Caco-2 (cell line): ENCODE results near the gene NANP. TPM values are rescaled to one million over a fixed set of nuclear protein-coding genes. Genes with fewer than 3 reads are reported as not detected.
"Not testable (repeated sequence)": the region's sequence is repeated elsewhere in the genome, so short reads cannot be mapped to it uniquely, and the experiment has no call there.

Experiments
- BruUV-seq: library from RNA; stranded (reverse); fragments of 400-500 nt; replicated peaks from 2 replicates; lab custom pipeline; 2021; lab: Mats Ljungman, UMichigan
- CTCF ChIA-PET: fragments of 300-600 bp; sonication (Branson Sonifier 250); formaldehyde crosslinking; loops from one replicate; lab custom pipeline; 2022; ENCODE audit warnings: antibody characterized with exemption; lab: Charles Lee
- POLR2A ChIA-PET: fragments of 300-600 bp; sonication (Branson Sonifier 250); formaldehyde crosslinking; loops from one replicate; lab custom pipeline; 2022; ENCODE audit warnings: antibody characterized with exemption; lab: Charles Lee
- DNase-seq, 2 experiments: peaks; one replicate each; pipeline versions ENCODE4 v3.0.0 to v3.0.0-alpha.2; 2020 to 2022
- H3K27me3 ChIP-seq: replicated peaks from 2 replicates; pipeline ENCODE4 v1.6.0; 2011; ENCODE audit warnings: low read length; ENCODE audit not compliant: control insufficient read depth, insufficient read depth
- H3K36me3 ChIP-seq: 2 replicates; pipeline ENCODE4 v1.5.1; 2011; ENCODE audit warnings: low read length; ENCODE audit not compliant: control insufficient read depth, insufficient read depth
- H3K4me1 ChIP-seq: fragments of 250-450 bp; sonication (Bioruptor Pico); 2 replicates; pipeline ENCODE4 v1.5.1; 2020; ENCODE audit warnings: mild to moderate bottlenecking
- H3K4me3 ChIP-seq: 2 replicates; pipeline ENCODE4 v1.5.1; 2011; ENCODE audit warnings: low read depth, mild to moderate bottlenecking, control low read depth, low read length
- H3K9me3 ChIP-seq: fragments of 250-450 bp; sonication (Bioruptor Pico); 2 replicates; pipeline ENCODE4 v1.5.1; 2020; ENCODE audit warnings: mild to moderate bottlenecking, moderate library complexity
- H3K27ac Mint-ChIP-seq: one replicate; pipeline ENCODE4 v1.8.0; 2022; ENCODE audit warnings: mixed read lengths; ENCODE audit not compliant: unreplicated experiment
- H3K27me3 Mint-ChIP-seq: one replicate; pipeline ENCODE4 v1.8.0; 2022; ENCODE audit warnings: mixed read lengths; ENCODE audit not compliant: insufficient read depth, unreplicated experiment
- H3K36me3 Mint-ChIP-seq: one replicate; pipeline ENCODE4 v1.8.0; 2022; ENCODE audit warnings: mild to moderate bottlenecking, mixed read lengths; ENCODE audit not compliant: insufficient read depth, unreplicated experiment
- H3K4me1 Mint-ChIP-seq: one replicate; pipeline ENCODE4 v1.8.0; 2022; ENCODE audit warnings: low read depth, mixed read lengths; ENCODE audit not compliant: unreplicated experiment
- H3K4me3 Mint-ChIP-seq: one replicate; pipeline ENCODE4 v1.8.0; 2022; ENCODE audit warnings: mild to moderate bottlenecking, moderate library complexity, mixed read lengths; ENCODE audit not compliant: unreplicated experiment
- H3K9me3 Mint-ChIP-seq: one replicate; pipeline ENCODE4 v1.8.0; 2022; ENCODE audit warnings: mixed read lengths; ENCODE audit not compliant: unreplicated experiment
- CTCF ChIP-seq, 2 experiments: fragments of 200-600 bp in 1 of 2; IDR thresholded peaks; 1 replicate in 1 of 2; 2 replicates in 1 of 2; pipeline versions ENCODE4 v1.5.1 to v1.8.0; 2011 to 2022; ENCODE audit warnings: antibody characterized with exemption in 1 of 2, control low read depth in 1 of 2, inconsistent platforms in 1 of 2, low read depth in 1 of 2, low read length in 1 of 2, mild to moderate bottlenecking in 1 of 2, moderate library complexity in 1 of 2; ENCODE audit not compliant: insufficient read depth in 1 of 2, severe bottlenecking in 1 of 2, unreplicated experiment in 1 of 2
- intact Hi-C: fragments of 100-400 bp; cut with micrococcal nuclease; formaldehyde crosslinking; loops from one replicate; pipeline ENCODE4 v1.10.0; 2022; ENCODE audit not compliant: unreplicated experiment
- total RNA-seq: library from RNA; stranded (reverse); gene quantifications from 2 replicates; pipeline ENCODE4 v1.2.3, GENCODE V29; 2022

Gene NANP
- total RNA-seq, 1 experiment from 2014 or later = 10.1 TPM

- Mint-ChIP-seq H3K27ac (no peak overlapping the region), H3K27me3 (no peaks in the 10 kb centered on the region), H3K4me3 (no peak overlapping the region), H3K4me1 (no peaks in the 10 kb centered on the region), H3K9me3 (no peaks in the 10 kb centered on the region), H3K36me3 (peaks cover 22% of the 10 kb centered on the region)
- no peak for DNase-seq
- H3K4me3 ChIP-seq = no peak overlapping the region
- H3K36me3 ChIP-seq = no peaks in the 10 kb centered on the region
- H3K27me3 ChIP-seq = no peaks in the 10 kb centered on the region
- ChIA-PET POLR2A (no interaction called here), CTCF (no interaction called here)
- H3K9me3 ChIP-seq = no peaks in the 10 kb centered on the region
- no TSS peak for BruUV-seq
- no peaks in the 10 kb centered on the region for H3K4me1 ChIP-seq
- no peak for TF ChIP-seq CTCF (IDR thresholded peaks at IDR 0.05; ENCODE audit: insufficient read depth in 1 of 2, low read depth in 1 of 2, low read length in 1 of 2, severe bottlenecking in 1 of 2, unreplicated experiment in 1 of 2)
- intact Hi-C loops = no loop called here
These were observed 9.4 kb upstream of the NANP start for GRCh38 chr20:25632940-25633790.

- DNase-seq, H3K9me3 Mint-ChIP-seq, H3K27ac Mint-ChIP-seq, H3K27me3 ChIP-seq, POLR2A ChIA-PET, CTCF ChIA-PET, H3K9me3 ChIP-seq, H3K4me3 ChIP-seq, intact Hi-C loops, H3K27me3 Mint-ChIP-seq, H3K4me1 ChIP-seq, H3K36me3 ChIP-seq, BruUV-seq, H3K4me1 Mint-ChIP-seq, H3K4me3 Mint-ChIP-seq: not testable (repeated sequence)
- peaks cover 18% of the 10 kb centered on the region for H3K36me3 Mint-ChIP-seq
These were observed 6.8 kb upstream of the NANP start for GRCh38 chr20:25630615-25631014.

GRCh38 chr20:25629816-25630499 is 6.1 kb upstream of the NANP start:
- Histone ChIP-seq H3K27me3 (no peaks in the 10 kb centered on the region), H3K36me3 (no peaks in the 10 kb centered on the region), H3K4me1 (peaks cover 7% of the 10 kb centered on the region; the same call in 1 of the 2 replicates), H3K4me3 (no peak overlapping the region), H3K9me3 (no peaks in the 10 kb centered on the region)
- Mint-ChIP-seq H3K9me3 (peaks cover 10% of the 10 kb centered on the region), H3K27me3 (no peaks in the 10 kb centered on the region), H3K36me3 (peaks cover 11% of the 10 kb centered on the region), H3K27ac (no peak overlapping the region), H3K4me3 (no peak overlapping the region), H3K4me1 (no peaks in the 10 kb centered on the region)
- DNase-seq = no peak
- BruUV-seq = no TSS peak
- ChIA-PET CTCF (no interaction called here), POLR2A (no interaction called here)
- no peak for TF ChIP-seq CTCF (IDR thresholded peaks at IDR 0.05; ENCODE audit: insufficient read depth in 1 of 2, low read depth in 1 of 2, low read length in 1 of 2, severe bottlenecking in 1 of 2, unreplicated experiment in 1 of 2)
- intact Hi-C loops = no loop called here
